ENCODE measurements around the gene DDIT4. TPM values are rescaled to one million over a fixed set of nuclear protein-coding genes. Genes with fewer than 3 reads are reported as not detected.

DDIT4 gene
- total and polyA plus RNA-seq, 9 of the 15 experiments (the other 6 are each of a cell fraction or from before 2014, with no cell fraction given), result 8.2 to 675 (median 159) TPM

- TF ChIP-seq RFX5 (IDR thresholded peaks at IDR 0.05; ENCODE audit: low read depth, low read length), result no peak
- no peak for TF ChIP-seq NCOR1 (IDR thresholded peaks at IDR 0.05)
- 0 out of 2 replicates have a peak, but pooled peaks have one; percentile 48 for TF ChIP-seq ZNF398 (CRISPR knock-in tag; IDR thresholded peaks at IDR 0.05)
- TF ChIP-seq, protein P1, sequence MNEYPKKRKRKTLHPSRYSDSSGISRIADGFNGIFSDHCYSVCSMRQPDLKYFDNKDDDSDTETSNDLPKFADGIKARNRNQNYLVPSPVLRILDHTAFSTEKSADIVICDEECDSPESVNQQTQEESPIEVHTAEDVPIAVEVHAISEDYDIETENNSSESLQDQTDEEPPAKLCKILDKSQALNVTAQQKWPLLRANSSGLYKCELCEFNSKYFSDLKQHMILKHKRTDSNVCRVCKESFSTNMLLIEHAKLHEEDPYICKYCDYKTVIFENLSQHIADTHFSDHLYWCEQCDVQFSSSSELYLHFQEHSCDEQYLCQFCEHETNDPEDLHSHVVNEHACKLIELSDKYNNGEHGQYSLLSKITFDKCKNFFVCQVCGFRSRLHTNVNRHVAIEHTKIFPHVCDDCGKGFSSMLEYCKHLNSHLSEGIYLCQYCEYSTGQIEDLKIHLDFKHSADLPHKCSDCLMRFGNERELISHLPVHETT (CRISPR knock-in tag; conservative IDR thresholded peaks at IDR 0.05 in 1 of 2, IDR thresholded peaks at IDR 0.05 in 1 of 2), result no peak
- peak; percentile 91 for TF ChIP-seq ZNF175 (CRISPR knock-in tag; IDR thresholded peaks at IDR 0.05; ENCODE audit: low read depth)
- TF ChIP-seq SIN3B (IDR thresholded peaks at IDR 0.05; ENCODE audit: low read depth), result no peak
- 0 out of 2 replicates have a peak, but pooled peaks have one; percentile 69 for TF ChIP-seq IFI16 (CRISPR knock-in tag; IDR thresholded peaks at IDR 0.05)
- no peak for TF ChIP-seq CGGBP1 (CRISPR knock-in tag; IDR thresholded peaks at IDR 0.05)
- peak; percentile 69; the same call in 1 of the 2 replicates for TF ChIP-seq PYGO2 (tag; IDR thresholded peaks at IDR 0.05)
- TF ChIP-seq ZNF551 (CRISPR knock-in tag; IDR thresholded peaks at IDR 0.05), result no peak; the same call in 1 of the 2 replicates
- TF ChIP-seq SNRNP70 (optimal IDR thresholded peaks at IDR 0.05; ENCODE audit: low read depth, low read length), result no peak
- peak; percentile 45; the same call in 1 of the 2 replicates for TF ChIP-seq FOXK1 (CRISPR knock-in tag; IDR thresholded peaks at IDR 0.05; ENCODE audit: borderline replicate concordance)
- TF ChIP-seq KLF1 (tag; IDR thresholded peaks at IDR 0.05), result no peak
- no peak for TF ChIP-seq U2AF2 (optimal IDR thresholded peaks at IDR 0.05; ENCODE audit: low read depth, low read length)
- TF ChIP-seq IRF9 (tag; IDR thresholded peaks at IDR 0.05), result 0 out of 2 replicates have a peak, but pooled peaks have one; percentile 41
- no peak for TF ChIP-seq MCM2 (IDR thresholded peaks at IDR 0.05; ENCODE audit: low read depth)
- no peak for TF ChIP-seq GTF2F1 (IDR thresholded peaks at IDR 0.05; ENCODE audit: low read depth, low read length)
- TF ChIP-seq, protein P2, sequence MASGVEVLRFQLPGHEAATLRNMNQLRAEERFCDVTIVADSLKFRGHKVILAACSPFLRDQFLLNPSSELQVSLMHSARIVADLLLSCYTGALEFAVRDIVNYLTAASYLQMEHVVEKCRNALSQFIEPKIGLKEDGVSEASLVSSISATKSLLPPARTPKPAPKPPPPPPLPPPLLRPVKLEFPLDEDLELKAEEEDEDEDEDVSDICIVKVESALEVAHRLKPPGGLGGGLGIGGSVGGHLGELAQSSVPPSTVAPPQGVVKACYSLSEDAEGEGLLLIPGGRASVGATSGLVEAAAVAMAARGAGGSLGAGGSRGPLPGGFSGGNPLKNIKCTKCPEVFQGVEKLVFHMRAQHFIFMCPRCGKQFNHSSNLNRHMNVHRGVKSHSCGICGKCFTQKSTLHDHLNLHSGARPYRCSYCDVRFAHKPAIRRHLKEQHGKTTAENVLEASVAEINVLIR (CRISPR knock-in tag; IDR thresholded peaks at IDR 0.05), result peak; percentile 21; the same call in 1 of the 2 replicates
- peak; percentile 46; the same call in 1 of the 2 replicates for TF ChIP-seq MYNN (IDR thresholded peaks at IDR 0.05)
- TF ChIP-seq MYNN (CRISPR knock-in tag; IDR thresholded peaks at IDR 0.05), result no peak
- peak; percentile 63; the same call in 1 of the 2 replicates for TF ChIP-seq NFXL1 (CRISPR knock-in tag; IDR thresholded peaks at IDR 0.05)
Measured at GRCh38 chr10:72276421-72277339, 3.0 kb downstream of the DDIT4 start (continued).
